ENCODE data around the gene IGSF8.

- TF ChIP-seq ZNF184 (tag by site-specific recombination; IDR thresholded peaks at IDR 0.05) (no peak), CTCF (tag by site-specific recombination; IDR thresholded peaks at IDR 0.05) (no peak), YY1 (tag by site-specific recombination; IDR thresholded peaks at IDR 0.05) (no peak), ZNF768 (tag by site-specific recombination; IDR thresholded peaks at IDR 0.05) (no peak), INSM2 (tag by site-specific recombination; IDR thresholded peaks at IDR 0.05) (no peak), ZNF664 (tag by site-specific recombination; IDR thresholded peaks at IDR 0.05) (no peak), ZNF658 (tag by site-specific recombination; IDR thresholded peaks at IDR 0.05) (no peak), ZSCAN16 (tag by site-specific recombination; IDR thresholded peaks at IDR 0.05) (no peak), ZNF792 (tag by site-specific recombination; IDR thresholded peaks at IDR 0.05) (no peak), KLF16 (tag by site-specific recombination; IDR thresholded peaks at IDR 0.05) (no peak), ZNF449 (tag by site-specific recombination; IDR thresholded peaks at IDR 0.05) (no peak), ZNF560 (tag by site-specific recombination; IDR thresholded peaks at IDR 0.05; ENCODE audit: borderline replicate concordance) (no peak)
Observed at GRCh38 chr1:160129046-160129445, 30.6 kb upstream of the IGSF8 start.
